ENCODE data around the gene PPARA. TPM values are rescaled to one million over a fixed set of nuclear protein-coding genes. Genes with fewer than 3 reads are reported as not detected.

Gene PPARA
- total and polyA plus RNA-seq, 9 of the 15 experiments (the other 6 are each of a cell fraction or from before 2014, with no cell fraction given): 0.64 to 5.3 (median 3.5) TPM

DNA sequence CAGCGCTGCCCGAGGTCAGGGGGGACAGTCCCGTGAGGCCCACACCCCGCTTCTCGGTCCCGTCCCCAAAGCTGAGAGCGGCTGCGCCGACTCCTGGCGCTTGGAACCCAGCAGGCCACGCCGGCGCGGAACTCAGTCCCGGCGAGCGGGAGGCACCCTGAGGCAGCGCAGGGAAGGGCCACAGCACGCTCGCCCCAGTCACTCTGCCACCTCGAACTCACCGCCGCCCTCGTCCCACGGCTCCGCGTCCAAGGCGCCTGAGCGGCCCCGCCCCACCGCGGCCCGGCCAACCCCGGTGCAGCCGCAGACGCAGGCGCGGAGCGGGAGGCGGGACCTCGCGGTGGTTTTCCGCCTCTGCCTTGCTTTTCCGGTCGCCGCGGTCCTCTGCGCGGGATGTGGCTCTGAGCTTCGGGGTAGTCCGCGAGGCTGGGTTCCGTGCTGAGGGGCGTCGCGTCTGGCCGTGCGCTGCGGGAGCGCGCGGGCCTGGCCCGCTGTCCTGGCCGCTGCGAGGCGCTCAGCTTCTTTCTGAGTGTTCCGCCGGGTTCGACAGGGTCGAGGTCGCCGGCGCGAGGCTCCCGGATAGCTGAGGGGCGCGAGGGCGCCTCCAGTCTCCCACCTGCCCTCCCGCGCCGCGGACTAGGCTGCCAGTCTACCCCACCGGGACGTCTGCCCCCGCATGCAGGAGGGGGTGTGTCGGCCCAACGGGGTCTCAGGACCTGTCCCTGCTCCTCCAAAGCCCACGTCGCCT, 99.9 kb downstream of the PPARA start, which contains the start of gene CDPF1 (continued):
- TF ChIP-seq FOXM1 (IDR thresholded peaks at IDR 0.05; ENCODE audit: low read depth): no peak
- TF ChIP-seq FOXM1 (CRISPR knock-in tag; IDR thresholded peaks at IDR 0.05; ENCODE audit: low read depth): peak; percentile 75
- TF ChIP-seq CTBP1 (IDR thresholded peaks at IDR 0.05; ENCODE audit: borderline replicate concordance): peak; percentile 69
- TF ChIP-seq REST (IDR thresholded peaks at IDR 0.05; ENCODE audit: borderline replicate concordance): peak; percentile 8; the same call in 1 of the 2 replicates
- 0 out of 2 replicates have a peak, but pooled peaks have one; percentile 21 for TF ChIP-seq REST (CRISPR knock-in tag; IDR thresholded peaks at IDR 0.05; ENCODE audit: low read depth)
- TF ChIP-seq MBD2 (IDR thresholded peaks at IDR 0.05; ENCODE audit: borderline replicate concordance, low read depth): peak; percentile 55; the same call in 1 of the 2 replicates
- peak; percentile 17 for TF ChIP-seq SP2 (IDR thresholded peaks at IDR 0.05; ENCODE audit: extremely low read depth, low read depth, low read length, poor library complexity, severe bottlenecking)
- TF ChIP-seq FIP1L1 (IDR thresholded peaks at IDR 0.05; ENCODE audit: low read depth, low read length, poor library complexity, severe bottlenecking): peak; percentile 28
- TF ChIP-seq SOX6 (IDR thresholded peaks at IDR 0.05): peak; percentile 26; the same call in 1 of the 2 replicates
- TF ChIP-seq NCOR1 (IDR thresholded peaks at IDR 0.05): no peak
- no peak for TF ChIP-seq KAT2B (IDR thresholded peaks at IDR 0.05; ENCODE audit: low read depth, low read length)
- peak; percentile 17; the same call in 1 of the 2 replicates for TF ChIP-seq EGR1 (conservative IDR thresholded peaks at IDR 0.05)
- peak; percentile 27; the same call in 1 of the 2 replicates for TF ChIP-seq RNF2 (IDR thresholded peaks at IDR 0.05)
- TF ChIP-seq ZBTB12 (CRISPR knock-in tag; IDR thresholded peaks at IDR 0.05): no peak
- peak; percentile 40 for TF ChIP-seq HNRNPLL (IDR thresholded peaks at IDR 0.05; ENCODE audit: low read depth, low read length, poor library complexity, severe bottlenecking)
- TF ChIP-seq EP400 (IDR thresholded peaks at IDR 0.05): peak; percentile 35; the same call in 1 of the 2 replicates
- TF ChIP-seq ESRRA (IDR thresholded peaks at IDR 0.05; ENCODE audit: borderline replicate concordance, low read depth): peak; percentile 59; the same call in 1 of the 2 replicates
- TF ChIP-seq ETV5 (CRISPR knock-in tag; IDR thresholded peaks at IDR 0.05; ENCODE audit: low read depth): 0 out of 2 replicates have a peak, but pooled peaks have one; percentile 55
- peak; percentile 50; the same call in 1 of the 2 replicates for TF ChIP-seq SAFB (IDR thresholded peaks at IDR 0.05; ENCODE audit: borderline replicate concordance, low read depth, low read length)
- peak; percentile 69 for TF ChIP-seq GABPB1 (CRISPR knock-in tag; IDR thresholded peaks at IDR 0.05)
- TF ChIP-seq SUPT5H (IDR thresholded peaks at IDR 0.05): peak; percentile 81

Measured in K562 (cell line).